ENCODE measurements around the gene ZKSCAN3. TPM values are rescaled to one million over a fixed set of nuclear protein-coding genes. Genes with fewer than 3 reads are reported as not detected.

ZKSCAN3 gene
- total and polyA plus RNA-seq, 3 experiments from 2014 or later = 3.0 to 4.7 (median 3.2) TPM

- H3K27ac Mint-ChIP-seq = no peak within 1 kb of the TSS
- ChIA-PET CTCF (interaction anchor here (0.9 to 1.5 kb wide), 5 partner anchors 14 to 439 kb away, joined by 3 to 11 read pairs (median 3); partner anchors contain the start of gene ZKSCAN3), POLR2A (interaction anchor here (0.6 to 2.1 kb wide), 11 partner anchors 14 to 524 kb away, joined by 3 to 14 read pairs (median 4); partner anchors contain the start of genes ZKSCAN4, ZKSCAN8 and ZSCAN26)
- H3K27ac ChIP-seq (ENCODE audit: low read depth, low read length) = peak within 1 kb of the TSS; percentile 96
- H3K27me3 Mint-ChIP-seq = peaks cover 0 to 3% of the 10 kb centered on the region in 2 donors
- peaks cover 21% of the 10 kb centered on the region for H3K4me1 ChIP-seq (ENCODE audit: insufficient read depth, low read length)
- no peaks in the 10 kb centered on the region for H3K36me3 ChIP-seq (ENCODE audit: insufficient read depth, low read length)
- DNase-seq = peak; percentile 73 to 92 (median 79)
- H3K4me3 ChIP-seq (ENCODE audit: low read length) = peak within 1 kb of the TSS; percentile 80
- peaks cover 0 to 1% (median 0%) of the 10 kb centered on the region in 3 donors for H3K36me3 Mint-ChIP-seq
- no peak within 1 kb of the TSS for H3K4me3 Mint-ChIP-seq
- peaks cover 0 to 8% (median 3%) of the 10 kb centered on the region in 5 donors for H3K9me3 Mint-ChIP-seq
- H3K27me3 ChIP-seq (ENCODE audit: insufficient read depth, low read length, poor library complexity, severe bottlenecking) = no peaks in the 10 kb centered on the region
- H3K9me3 ChIP-seq (ENCODE audit: low read length) = no peaks in the 10 kb centered on the region
- peaks cover 1 to 8% (median 5%) of the 10 kb centered on the region in 3 donors for H3K4me1 Mint-ChIP-seq
Measured at GRCh38 chr6:28335564-28336283, 14.0 kb upstream of the ZKSCAN3 start, which contains the start of gene ZSCAN31. ZSCAN31 (minus strand) TSS chr6:28336148; CDS start chr6:28329683, 6,465 bp downstream.

DNA sequence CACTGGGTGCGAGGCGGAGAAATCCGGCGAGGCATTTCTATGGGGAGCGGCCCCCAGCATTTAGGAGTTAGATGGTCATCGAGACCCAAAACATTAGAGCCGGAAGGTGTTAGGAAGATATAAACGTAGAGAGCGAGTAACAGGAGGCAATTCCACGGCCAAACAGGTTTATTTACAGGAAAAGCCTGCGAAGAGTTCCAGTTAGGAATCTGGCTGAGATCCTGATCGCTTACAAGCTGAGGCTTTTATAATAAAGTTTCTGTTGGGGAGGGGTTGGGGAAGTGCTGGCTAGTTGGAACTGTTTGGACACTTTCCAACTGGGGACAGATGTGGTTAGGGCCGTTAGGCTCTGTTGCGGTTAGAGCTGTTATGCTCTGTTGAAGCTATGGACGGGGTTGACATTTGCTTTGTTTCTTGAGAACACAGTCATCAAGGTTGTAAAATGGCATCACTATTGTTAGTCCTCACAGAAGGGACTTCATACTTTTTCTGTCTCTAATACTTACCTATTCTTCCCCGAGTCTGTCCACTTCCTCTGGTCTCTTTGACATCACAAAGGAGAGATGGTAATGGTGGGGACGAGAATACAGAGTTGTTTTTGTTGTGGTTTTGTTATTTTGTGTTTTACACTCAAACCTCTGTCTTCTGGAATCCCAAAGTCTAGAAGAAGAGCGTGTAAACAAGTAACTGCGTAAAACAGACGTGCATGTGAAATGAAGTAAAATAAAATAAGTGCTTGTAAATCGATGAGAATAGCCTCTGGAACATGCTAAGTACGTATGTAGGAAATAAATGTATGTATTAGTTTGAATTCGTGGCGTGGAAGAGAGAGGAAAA, 13.2 kb upstream of the ZKSCAN3 start:
- Mint-ChIP-seq H3K4me1 (peaks cover 1 to 8% (median 5%) of the 10 kb centered on the region in 3 donors), H3K36me3 (peaks cover 0 to 1% (median 0%) of the 10 kb centered on the region in 3 donors), H3K27ac (no peak overlapping the region), H3K9me3 (peaks cover 0 to 9% (median 3%) of the 10 kb centered on the region in 5 donors), H3K27me3 (peaks cover 3% of the 10 kb centered on the region in 2 donors), H3K4me3 (no peak overlapping the region)
- Histone ChIP-seq H3K27me3 (ENCODE audit: insufficient read depth, low read length, poor library complexity, severe bottlenecking) (no peaks in the 10 kb centered on the region), H3K9me3 (ENCODE audit: low read length) (no peaks in the 10 kb centered on the region), H3K4me3 (ENCODE audit: low read length) (peak overlapping the region; percentile 80), H3K27ac (ENCODE audit: low read depth, low read length) (peak overlapping the region; percentile 96), H3K4me1 (ENCODE audit: insufficient read depth, low read length) (peaks cover 21% of the 10 kb centered on the region), H3K36me3 (ENCODE audit: insufficient read depth, low read length) (no peaks in the 10 kb centered on the region)
- POLR2A ChIA-PET = interaction anchor here (0.6 to 2.1 kb wide), 8 partner anchors 13 to 524 kb away, joined by 3 to 14 read pairs (median 5); partner anchors contain the start of genes ZKSCAN4 and ZSCAN26
- CTCF ChIA-PET = interaction anchor here (0.7 to 1.8 kb wide), 4 partner anchors 13 to 195 kb away, joined by 3 to 11 read pairs (median 6); partner anchors contain the start of genes ZKSCAN3 and ZKSCAN8
- DNase-seq = peak in 4 of 5 donors; percentile 18 to 54 (median 33)

- Histone ChIP-seq H3K27ac (ENCODE audit: low read depth, low read length) (peak overlapping the region; percentile 96), H3K36me3 (ENCODE audit: insufficient read depth, low read length) (no peaks in the 10 kb centered on the region), H3K9me3 (ENCODE audit: low read length) (no peaks in the 10 kb centered on the region), H3K4me1 (ENCODE audit: insufficient read depth, low read length) (peaks cover 21% of the 10 kb centered on the region), H3K27me3 (ENCODE audit: insufficient read depth, low read length, poor library complexity, severe bottlenecking) (no peaks in the 10 kb centered on the region), H3K4me3 (ENCODE audit: low read length) (peak overlapping the region; percentile 80)
- H3K27ac Mint-ChIP-seq = no peak overlapping the region
- peaks cover 0 to 9% (median 3%) of the 10 kb centered on the region in 5 donors for H3K9me3 Mint-ChIP-seq
- H3K36me3 Mint-ChIP-seq = peaks cover 0 to 1% (median 0%) of the 10 kb centered on the region in 3 donors
- no peak for DNase-seq
- H3K27me3 Mint-ChIP-seq = peaks cover 3 to 5% of the 10 kb centered on the region in 2 donors
- CTCF ChIA-PET = interaction anchor here (0.8 to 1.8 kb wide), 3 partner anchors 13 to 56 kb away, joined by 3 to 8 read pairs (median 3); partner anchors contain the start of genes PGBD1 and ZKSCAN3
- peaks cover 1 to 8% (median 5%) of the 10 kb centered on the region in 3 donors for H3K4me1 Mint-ChIP-seq
- POLR2A ChIA-PET = interaction anchor here (1.4 to 2.1 kb wide), 3 partner anchors 12 to 232 kb away, joined by 6 to 7 read pairs (median 7); partner anchors contain the start of gene ZKSCAN4
- H3K4me3 Mint-ChIP-seq = no peak overlapping the region
Measured at GRCh38 chr6:28337121-28337520, 12.6 kb upstream of the ZKSCAN3 start.

DNA sequence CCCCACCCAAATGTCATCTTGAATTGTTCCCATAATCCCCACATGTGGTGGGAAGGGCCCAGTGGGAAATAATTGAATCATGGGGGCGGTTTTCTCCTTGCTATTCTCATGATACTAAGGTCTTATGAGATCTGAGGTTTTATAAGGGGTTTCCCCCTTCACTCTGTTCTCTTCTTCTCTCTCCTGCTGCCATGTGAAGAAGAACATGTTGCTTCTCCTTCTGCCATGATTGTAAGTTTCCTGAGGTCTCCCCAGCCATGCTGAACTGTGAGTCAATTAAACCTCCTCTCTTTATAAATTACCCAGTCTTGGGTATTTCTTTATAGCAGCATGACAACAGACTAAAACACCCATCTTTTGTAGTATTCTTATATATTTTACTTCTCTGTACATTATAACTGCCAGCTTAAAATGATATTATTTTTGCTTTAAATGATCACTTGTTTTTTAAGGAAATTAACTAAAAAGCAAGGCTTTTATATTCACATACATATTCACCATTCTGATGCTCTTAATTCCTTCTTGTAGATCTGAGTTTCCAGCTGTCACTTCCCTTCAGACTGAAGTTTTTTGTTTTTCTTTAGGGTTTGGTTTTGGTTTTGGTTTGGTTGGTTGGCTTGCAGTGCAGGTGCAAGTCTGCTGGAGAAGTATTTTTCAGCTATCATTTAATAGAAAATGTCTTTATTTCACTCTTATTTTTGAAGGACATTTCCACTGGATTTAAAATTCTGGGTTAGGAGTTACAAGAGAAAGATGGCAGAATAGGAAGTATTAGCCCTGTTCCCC, 9.2 kb upstream of the ZKSCAN3 start:
- Histone ChIP-seq H3K9me3 (ENCODE audit: low read length) (no peaks in the 10 kb centered on the region), H3K27me3 (ENCODE audit: insufficient read depth, low read length, poor library complexity, severe bottlenecking) (peaks cover 3% of the 10 kb centered on the region), H3K4me1 (ENCODE audit: insufficient read depth, low read length) (peaks cover 13% of the 10 kb centered on the region), H3K27ac (ENCODE audit: low read depth, low read length) (no peak overlapping the region), H3K36me3 (ENCODE audit: insufficient read depth, low read length) (no peaks in the 10 kb centered on the region), H3K4me3 (ENCODE audit: low read length) (no peak overlapping the region)
- ChIA-PET POLR2A (no interaction called here), CTCF (interaction anchor here (1.2 kb wide), 1 partner anchor 15 kb away, joined by 6 read pairs; no protein-coding TSS in a partner anchor)
- H3K4me3 Mint-ChIP-seq = peak overlapping the region in 1 of 7 donors; percentile 46
- DNase-seq = no peak
- no peak overlapping the region for H3K27ac Mint-ChIP-seq
- peaks cover 0 to 9% (median 3%) of the 10 kb centered on the region in 5 donors for H3K9me3 Mint-ChIP-seq
- H3K36me3 Mint-ChIP-seq = peaks cover 0 to 1% (median 0%) of the 10 kb centered on the region in 3 donors
- peaks cover 9 to 24% of the 10 kb centered on the region in 2 donors for H3K27me3 Mint-ChIP-seq
- no peaks in the 10 kb centered on the region for H3K4me1 Mint-ChIP-seq

GRCh38 chr6:28343898-28344677, 5.7 kb upstream of the ZKSCAN3 start:
- POLR2A ChIA-PET = no interaction called here
- no peaks in the 10 kb centered on the region for H3K9me3 ChIP-seq (ENCODE audit: low read length)
- CTCF ChIA-PET = interaction anchor here (1.3 kb wide), 1 partner anchor 12 kb away, joined by 3 read pairs; no protein-coding TSS in a partner anchor
- H3K4me3 Mint-ChIP-seq = no peak overlapping the region
- peaks cover 0 to 1% (median 0%) of the 10 kb centered on the region in 3 donors for H3K36me3 Mint-ChIP-seq
- H3K4me1 ChIP-seq (ENCODE audit: insufficient read depth, low read length) = no peaks in the 10 kb centered on the region
- no peak overlapping the region for H3K4me3 ChIP-seq (ENCODE audit: low read length)
- no peaks in the 10 kb centered on the region for H3K36me3 ChIP-seq (ENCODE audit: insufficient read depth, low read length)
- H3K27me3 Mint-ChIP-seq = peaks cover 21 to 41% of the 10 kb centered on the region in 2 donors
- no peak for DNase-seq
- no peaks in the 10 kb centered on the region for H3K4me1 Mint-ChIP-seq
- H3K27ac Mint-ChIP-seq = no peak overlapping the region
- peaks cover 7% of the 10 kb centered on the region for H3K27me3 ChIP-seq (ENCODE audit: insufficient read depth, low read length, poor library complexity, severe bottlenecking)
- no peak overlapping the region for H3K27ac ChIP-seq (ENCODE audit: low read depth, low read length)
- peaks cover 0 to 9% (median 3%) of the 10 kb centered on the region in 5 donors for H3K9me3 Mint-ChIP-seq

DNA sequence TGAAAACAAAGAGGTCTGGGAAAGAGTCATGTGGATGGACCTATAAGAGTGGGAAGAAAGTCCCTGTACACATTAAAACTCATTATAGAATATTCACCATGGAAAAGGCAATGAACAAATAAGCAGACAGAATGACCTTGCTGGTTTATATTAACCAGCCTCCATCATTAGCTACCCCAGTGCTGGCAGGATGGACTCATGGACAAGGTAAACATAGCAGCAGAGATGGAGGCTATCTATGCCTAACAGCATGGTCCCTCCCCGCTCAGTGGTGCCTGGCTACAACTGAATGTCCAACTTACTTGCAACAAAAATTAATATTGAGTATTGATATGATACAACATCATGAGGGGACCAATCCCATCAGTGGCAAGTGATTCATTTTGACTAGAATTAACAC, 4.5 kb upstream of the ZKSCAN3 start:
- H3K9me3 Mint-ChIP-seq = peaks cover 0 to 8% (median 0%) of the 10 kb centered on the region in 5 donors
- H3K27ac ChIP-seq (ENCODE audit: low read depth, low read length) = no peak overlapping the region
- no peaks in the 10 kb centered on the region for H3K36me3 ChIP-seq (ENCODE audit: insufficient read depth, low read length)
- POLR2A ChIA-PET = no interaction called here
- peaks cover 7 to 10% (median 9%) of the 10 kb centered on the region in 3 donors for H3K4me1 Mint-ChIP-seq
- H3K27me3 Mint-ChIP-seq = peaks cover 22 to 41% of the 10 kb centered on the region in 2 donors
- no peak overlapping the region for H3K4me3 Mint-ChIP-seq
- peaks cover 7% of the 10 kb centered on the region for H3K27me3 ChIP-seq (ENCODE audit: insufficient read depth, low read length, poor library complexity, severe bottlenecking)
- H3K9me3 ChIP-seq (ENCODE audit: low read length) = no peaks in the 10 kb centered on the region
- H3K36me3 Mint-ChIP-seq = peaks cover 0 to 7% (median 1%) of the 10 kb centered on the region in 3 donors
- no peak overlapping the region for H3K4me3 ChIP-seq (ENCODE audit: low read length)
- DNase-seq = no peak
- H3K4me1 ChIP-seq (ENCODE audit: insufficient read depth, low read length) = no peaks in the 10 kb centered on the region
- H3K27ac Mint-ChIP-seq = no peak overlapping the region
- CTCF ChIA-PET = interaction anchor here (1.3 kb wide), 1 partner anchor 11 kb away, joined by 3 read pairs; no protein-coding TSS in a partner anchor
